Chondrocyte (in vitro differentiated cells): Measurements from ENCODE around the gene MIPEP. TPM values are rescaled to one million over a fixed set of nuclear protein-coding genes. Genes with fewer than 3 reads are reported as not detected.

Experiments used
- DNase-seq: peaks from one replicate; pipeline ENCODE4 v3.0.0; 2021; ENCODE audit warnings: mixed read lengths, low spot score
- H3K27ac Mint-ChIP-seq: one replicate; pipeline ENCODE4 v1.8.0; 2021; ENCODE audit warnings: mild to moderate bottlenecking, moderate library complexity, mixed read lengths; ENCODE audit not compliant: unreplicated experiment
- H3K27me3 Mint-ChIP-seq: 2 replicates; pipeline ENCODE4 v1.8.0; 2021; ENCODE audit warnings: low read depth, mixed read lengths
- H3K36me3 Mint-ChIP-seq: 2 replicates; pipeline ENCODE4 v1.8.0; 2021; ENCODE audit warnings: low read depth, mixed read lengths
- H3K4me1 Mint-ChIP-seq: 2 replicates; pipeline ENCODE4 v1.8.0; 2021; ENCODE audit warnings: low read depth, mild to moderate bottlenecking, mixed read lengths
- H3K4me3 Mint-ChIP-seq: one replicate; pipeline ENCODE4 v1.8.0; 2021; ENCODE audit warnings: mild to moderate bottlenecking, moderate library complexity, mixed read lengths; ENCODE audit not compliant: unreplicated experiment
- H3K9me3 Mint-ChIP-seq: 2 replicates; pipeline ENCODE4 v1.8.0; 2021; ENCODE audit warnings: low read depth, mixed read lengths
- CTCF ChIP-seq: fragments of 200-600 bp; sonication (generic); IDR thresholded peaks from 2 replicates; pipeline ENCODE4 v1.5.0; 2021; ENCODE audit warnings: antibody characterized with exemption, mild to moderate bottlenecking, moderate library complexity
- total RNA-seq: library from RNA; stranded (reverse); gene quantifications from 3 replicates; pipeline ENCODE4 v1.2.1, GENCODE V29; 2021

Gene MIPEP
- total RNA-seq, 1 donor from 2014 or later, result 14.4 TPM

GRCh38 chr13:23876265-23876664 lies 12.9 kb downstream of the MIPEP start:
- Mint-ChIP-seq H3K27me3 (no peaks in the 10 kb centered on the region), H3K4me3 (no peak overlapping the region), H3K36me3 (peaks cover 5% of the 10 kb centered on the region), H3K27ac (no peak overlapping the region), H3K9me3 (no peaks in the 10 kb centered on the region), H3K4me1 (no peaks in the 10 kb centered on the region)
- peak; percentile 75 for TF ChIP-seq CTCF
- DNase-seq, result no peak

GRCh38 chr13:23871616-23872220 lies 17.5 kb downstream of the MIPEP start:
- peak; percentile 90 for TF ChIP-seq CTCF
- H3K27ac Mint-ChIP-seq, result no peak overlapping the region
- no peaks in the 10 kb centered on the region for H3K9me3 Mint-ChIP-seq
- H3K36me3 Mint-ChIP-seq, result no peaks in the 10 kb centered on the region
- no peaks in the 10 kb centered on the region for H3K27me3 Mint-ChIP-seq
- no peaks in the 10 kb centered on the region for H3K4me1 Mint-ChIP-seq
- DNase-seq, result no peak
- no peak overlapping the region for H3K4me3 Mint-ChIP-seq

DNA sequence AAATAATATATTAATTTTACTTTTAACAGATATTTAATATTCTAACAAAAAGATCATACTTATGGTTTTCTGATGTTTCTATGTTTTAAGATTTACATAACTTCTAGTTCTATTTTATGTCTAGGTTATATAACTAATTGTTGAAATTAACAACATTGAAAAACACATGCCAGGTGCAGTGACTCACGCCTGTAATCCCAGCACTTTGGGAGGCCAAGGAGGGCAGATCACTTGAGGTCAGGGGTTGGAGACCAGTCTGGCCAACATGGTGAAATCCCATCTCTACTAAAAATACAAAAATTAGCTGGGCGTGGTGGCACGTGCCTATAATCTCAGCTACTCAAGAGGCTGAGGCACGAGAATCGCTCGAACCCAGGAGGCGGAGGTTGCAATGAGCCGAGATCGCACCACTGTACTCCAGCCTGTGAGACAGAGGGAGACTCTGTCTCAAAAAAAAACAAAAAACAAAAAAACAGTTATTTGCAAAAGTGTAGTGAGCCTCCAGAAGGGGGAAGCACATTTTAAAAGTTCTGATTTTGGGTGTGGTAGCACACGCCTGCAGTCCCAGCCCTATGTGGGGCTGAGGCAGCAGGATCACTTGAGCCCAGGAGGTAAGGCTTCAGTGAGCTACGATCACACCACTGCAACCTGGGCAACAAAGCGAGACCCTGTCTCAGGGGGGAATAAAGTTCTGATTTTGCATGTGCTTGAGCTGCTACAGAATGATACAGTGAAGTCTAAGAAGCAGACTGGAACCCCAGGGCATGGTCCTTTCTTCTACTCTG lies 18.7 kb downstream of the MIPEP start:
- Mint-ChIP-seq H3K4me1 (no peaks in the 10 kb centered on the region), H3K36me3 (no peaks in the 10 kb centered on the region), H3K27me3 (no peaks in the 10 kb centered on the region), H3K4me3 (no peak overlapping the region), H3K27ac (no peak overlapping the region), H3K9me3 (no peaks in the 10 kb centered on the region)
- peak; percentile 28 for TF ChIP-seq CTCF
- DNase-seq, result no peak

DNA sequence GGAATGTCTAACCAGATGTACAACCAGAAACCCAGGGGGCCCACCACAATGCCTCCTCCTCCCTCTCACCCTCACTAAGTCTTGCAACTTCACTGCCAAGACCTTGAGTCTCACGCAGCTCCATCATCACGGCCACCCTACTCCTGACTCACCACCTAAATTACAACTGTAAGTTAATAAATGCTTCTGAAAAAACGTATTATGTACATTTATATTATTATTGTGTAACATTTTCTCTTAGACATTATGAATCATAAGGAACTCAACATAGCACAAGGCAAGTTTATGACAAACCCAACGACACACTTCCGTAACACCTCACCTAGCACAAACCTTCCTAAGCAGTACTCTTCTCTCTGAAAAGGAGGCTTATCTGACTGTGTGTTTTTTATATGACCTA lies 20.7 kb downstream of the MIPEP start:
- Mint-ChIP-seq H3K36me3 (no peaks in the 10 kb centered on the region), H3K27ac (no peak overlapping the region), H3K4me3 (no peak overlapping the region), H3K9me3 (no peaks in the 10 kb centered on the region), H3K27me3 (no peaks in the 10 kb centered on the region), H3K4me1 (no peaks in the 10 kb centered on the region)
- TF ChIP-seq CTCF, result no peak
- DNase-seq, result no peak

DNA sequence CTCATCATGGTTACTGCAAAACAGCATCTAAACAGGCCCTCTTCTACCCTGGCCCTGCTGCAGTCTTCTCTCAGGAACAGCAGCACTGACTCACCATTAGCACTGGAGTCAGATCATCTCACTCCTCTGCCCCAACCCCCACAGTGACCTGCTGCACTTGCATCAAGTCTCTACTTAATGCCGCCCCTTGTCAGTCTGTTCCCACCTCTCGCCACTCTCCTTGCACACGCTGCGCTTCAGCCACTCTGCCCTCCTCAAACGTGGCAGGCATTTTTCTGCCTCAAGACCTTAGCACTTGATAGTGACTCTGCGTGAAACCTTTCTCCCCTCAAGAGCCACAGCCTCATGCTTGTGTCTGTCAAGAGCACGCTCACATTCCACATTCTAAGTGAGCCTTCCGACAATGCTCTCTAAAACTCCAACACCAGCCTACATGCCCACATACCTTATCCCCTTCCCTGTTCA lies 22.1 kb downstream of the MIPEP start:
- no peaks in the 10 kb centered on the region for H3K36me3 Mint-ChIP-seq
- H3K9me3 Mint-ChIP-seq, result no peaks in the 10 kb centered on the region
- no peak overlapping the region for H3K4me3 Mint-ChIP-seq
- no peak for DNase-seq
- no peak overlapping the region for H3K27ac Mint-ChIP-seq
- H3K27me3 Mint-ChIP-seq, result no peaks in the 10 kb centered on the region
- no peak for TF ChIP-seq CTCF
- no peaks in the 10 kb centered on the region for H3K4me1 Mint-ChIP-seq
